OCI-LY3 (cell line): ENCODE results near the gene DEXI.

Experiments
- CTCF ChIP-seq: fragments of 200-600, 300-600 bp; sonication (generic); IDR thresholded peaks from 2 replicates; pipeline ENCODE4 v1.5.1; 2014; ENCODE audit warnings: antibody characterized with exemption, low read length, low read depth
- EZH2phosphoT487 ChIP-seq: fragments of 200-600 bp; shearing (Covaris generic); IDR thresholded peaks from 2 replicates; pipeline ENCODE4 v1.6.1; 2018; ENCODE audit warnings: antibody characterized with exemption, mixed run types, low read depth

- TF ChIP-seq CTCF (no peak), EZH2phosphoT487 (no peak)
These were observed 23.3 kb downstream of the DEXI start for GRCh38 chr16:10919003-10919351.
